ENCODE results near the gene KRTAP9-9. TPM values are rescaled to one million over a fixed set of nuclear protein-coding genes. Genes with fewer than 3 reads are reported as not detected.

The KRTAP9-9 gene
- total RNA-seq, 1 experiment from 2014 or later: not detected

- no peak overlapping the region for H2BK15ac ChIP-seq (ENCODE audit: low read depth, low read length)
- H4K5ac ChIP-seq (ENCODE audit: insufficient read length, low read depth, low read length): no peak overlapping the region
- no peak overlapping the region for H3K27ac ChIP-seq (ENCODE audit: insufficient read length, low read depth, low read length)
- H3K23ac ChIP-seq (ENCODE audit: insufficient read length, low read depth, low read length): no peak overlapping the region
- no peak overlapping the region for H4K91ac ChIP-seq (ENCODE audit: insufficient read length, low read depth, low read length)
- no peak overlapping the region for H2BK12ac ChIP-seq (ENCODE audit: insufficient read length, low read depth, low read length)
- no peak overlapping the region for H3K9ac ChIP-seq (ENCODE audit: extremely low read depth, insufficient read length, low read length)
- Mint-ChIP-seq H3K9me3 (no peaks in the 10 kb centered on the region), H3K36me3 (ENCODE audit: insufficient read depth in 1 of 3, low read depth in 3 of 3) (no peaks in the 10 kb centered on the region), H3K4me1 (peaks cover 8 to 15% of the 10 kb centered on the region in 2 experiments), H3K4me3 (no peak overlapping the region), H3K27ac (no peak overlapping the region), H3K27me3 (ENCODE audit: low read depth) (no peaks in the 10 kb centered on the region)
- no peak overlapping the region for H3K18ac ChIP-seq (ENCODE audit: insufficient read length, low read depth, low read length)
- H2BK120ac ChIP-seq (ENCODE audit: low read depth, low read length, poor library complexity, severe bottlenecking): no peak overlapping the region
- no peak overlapping the region for H4K8ac ChIP-seq (replicated peaks; ENCODE audit: insufficient read length, low read depth, low read length)
- no peak overlapping the region for H3T11ph ChIP-seq (ENCODE audit: low read length)
- no peaks in the 10 kb centered on the region for H3K79me1 ChIP-seq (ENCODE audit: insufficient read depth, low read depth, low read length, poor library complexity, severe bottlenecking)
- H3K23me2 ChIP-seq (ENCODE audit: insufficient read length, low read depth, low read length, poor library complexity, severe bottlenecking): no peaks in the 10 kb centered on the region
- no peak overlapping the region for H2AFZ ChIP-seq (ENCODE audit: low read length)
- H2AK5ac ChIP-seq (ENCODE audit: insufficient read length, low read length): no peak overlapping the region
- WGBS (ENCODE audit: extremely low coverage, insufficient read length, low lambda C conversion rate): no CpG with 5 or more reads among the region's 3 CpGs
- H3K4ac ChIP-seq (ENCODE audit: low read depth, low read length): no peak overlapping the region
- H3K56ac ChIP-seq (ENCODE audit: insufficient read length, low read depth, low read length): no peak overlapping the region
- no peaks in the 10 kb centered on the region for H4K20me1 ChIP-seq (ENCODE audit: control insufficient read depth, insufficient read depth, insufficient read length)
- H3K14ac ChIP-seq (ENCODE audit: insufficient read depth, low read length): no peak overlapping the region
- no peaks in the 10 kb centered on the region for H3K27me3 ChIP-seq (ENCODE audit: insufficient read depth, low read length)
- no peak for DNase-seq
- no peak overlapping the region for H2BK20ac ChIP-seq (ENCODE audit: low read depth, low read length, poor library complexity, severe bottlenecking)
- H3K79me2 ChIP-seq (ENCODE audit: insufficient read depth, low read length): no peaks in the 10 kb centered on the region
- TF ChIP-seq CTCF (conservative IDR thresholded peaks at IDR 0.05): no peak
- H3K4me1 ChIP-seq (ENCODE audit: insufficient read depth, low read length): peaks cover 8% of the 10 kb centered on the region; the same call in 1 of the 2 replicates
- no peaks in the 10 kb centered on the region for H3K9me3 ChIP-seq (ENCODE audit: control insufficient read depth, low read depth, low read length)
- no peak overlapping the region for H2BK5ac ChIP-seq (ENCODE audit: insufficient read length, low read length)
- no peak overlapping the region for H3K4me2 ChIP-seq (ENCODE audit: insufficient read depth, insufficient read length, low read length)
Observed at GRCh38 chr17:41287050-41287449, 31.9 kb downstream of the KRTAP9-9 start.
